ENCODE data around the gene DHRS11.

DNA sequence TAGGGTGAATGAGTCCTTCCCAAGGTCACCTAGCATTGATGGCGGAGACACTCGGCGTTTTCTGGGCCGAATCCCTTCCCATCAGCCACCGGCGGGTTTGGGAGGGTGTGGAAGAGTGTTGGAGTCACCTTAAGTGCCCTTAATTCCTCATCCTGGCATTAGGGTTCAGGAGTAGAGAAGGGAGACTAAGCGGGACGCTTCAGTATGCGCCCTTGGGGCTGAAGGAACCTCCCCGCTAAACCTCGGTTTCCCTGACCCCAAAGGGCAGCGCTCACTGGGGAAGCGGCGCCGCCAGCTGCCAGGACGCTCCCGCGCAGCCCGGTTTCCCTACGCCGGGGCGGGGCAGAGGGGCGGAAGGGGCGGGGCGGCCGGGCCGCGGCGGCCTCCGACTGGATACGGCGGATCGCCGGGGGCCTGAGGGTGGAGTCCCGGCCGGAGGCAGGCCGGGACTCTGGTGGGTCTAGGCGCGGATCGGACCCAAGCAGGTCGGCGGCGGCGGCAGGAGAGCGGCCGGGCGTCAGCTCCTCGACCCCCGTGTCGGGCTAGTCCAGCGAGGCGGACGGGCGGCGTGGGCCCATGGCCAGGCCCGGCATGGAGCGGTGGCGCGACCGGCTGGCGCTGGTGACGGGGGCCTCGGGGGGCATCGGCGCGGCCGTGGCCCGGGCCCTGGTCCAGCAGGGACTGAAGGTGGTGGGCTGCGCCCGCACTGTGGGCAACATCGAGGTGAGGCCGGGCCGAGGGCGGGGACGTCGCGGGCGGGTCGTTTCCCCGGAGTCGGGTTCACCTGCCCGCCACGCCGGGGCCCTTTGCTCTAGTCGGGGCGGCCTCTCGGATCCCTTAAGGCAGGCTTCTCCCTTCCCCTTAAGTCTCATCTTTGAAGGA lies at the start of gene DHRS11:
- no peak for TF ChIP-seq CTCF (IDR thresholded peaks at IDR 0.05)
- TF ChIP-seq POLR2AphosphoS5 (IDR thresholded peaks at IDR 0.05) = peak; percentile 40 to 55
- no peak for TF ChIP-seq EP300 (IDR thresholded peaks at IDR 0.05)
- TF ChIP-seq POLR2A (IDR thresholded peaks at IDR 0.05; ENCODE audit: low read depth) = no peak
